GM18520 (cell line): ENCODE measurements around the gene GRIN3A.

Experiments
- ATAC-seq: cut with Tn5 transposase; IDR thresholded peaks from one replicate; pipeline ENCODE4 v1.9.1; 2021; ENCODE audit not compliant: unreplicated experiment

Gene GRIN3A

DNA sequence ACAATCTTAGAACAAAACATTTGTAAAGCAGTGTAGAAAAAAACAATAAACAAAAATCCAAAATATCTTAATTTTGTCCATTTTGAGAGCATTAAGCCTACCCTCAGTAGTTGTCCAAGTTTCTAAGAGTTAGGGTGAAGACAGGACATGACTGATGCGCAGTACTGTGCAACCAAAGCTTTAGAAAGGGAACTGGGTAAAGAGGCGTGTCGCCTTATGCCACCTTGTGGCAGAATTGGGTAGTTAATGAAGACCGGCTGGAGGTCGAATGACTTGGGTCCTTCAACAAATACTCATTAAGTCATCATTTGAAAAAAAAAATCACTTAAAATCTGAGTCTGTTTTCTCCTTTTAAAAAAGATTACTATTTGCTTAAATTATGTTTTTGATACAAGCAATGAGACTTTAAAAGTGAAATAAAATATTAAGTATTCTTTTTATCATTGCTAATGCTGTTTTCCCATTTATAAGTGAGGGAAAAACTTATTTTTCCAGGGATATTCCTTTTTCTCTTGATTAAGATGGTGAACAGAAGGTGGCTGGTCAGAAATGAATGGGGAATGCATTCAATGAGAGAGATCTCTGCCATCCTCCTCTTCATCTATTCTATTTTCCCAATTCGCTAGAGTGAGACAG lies 208.3 kb downstream of the GRIN3A start:
- peak; percentile 50 for ATAC-seq

DNA sequence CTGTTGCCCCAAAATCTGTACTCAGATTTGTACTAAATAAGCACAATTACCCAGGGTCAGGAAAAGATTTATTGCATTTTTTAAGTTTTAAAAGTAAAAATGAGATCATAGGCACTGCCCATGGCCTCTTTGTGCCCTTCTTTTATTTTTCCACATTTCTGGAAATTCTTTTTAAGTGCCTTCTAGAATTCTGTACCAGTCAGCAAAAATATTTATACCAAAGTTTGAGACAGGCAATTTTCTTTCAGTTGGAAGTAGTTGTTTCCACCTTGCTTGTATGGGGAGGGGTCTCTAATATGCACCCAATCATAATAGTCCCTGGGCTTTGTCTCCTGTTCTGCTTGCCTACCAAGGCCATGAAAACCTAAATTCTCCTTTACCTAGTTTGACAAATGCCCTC lies 210.4 kb downstream of the GRIN3A start:
- no peak for ATAC-seq

DNA sequence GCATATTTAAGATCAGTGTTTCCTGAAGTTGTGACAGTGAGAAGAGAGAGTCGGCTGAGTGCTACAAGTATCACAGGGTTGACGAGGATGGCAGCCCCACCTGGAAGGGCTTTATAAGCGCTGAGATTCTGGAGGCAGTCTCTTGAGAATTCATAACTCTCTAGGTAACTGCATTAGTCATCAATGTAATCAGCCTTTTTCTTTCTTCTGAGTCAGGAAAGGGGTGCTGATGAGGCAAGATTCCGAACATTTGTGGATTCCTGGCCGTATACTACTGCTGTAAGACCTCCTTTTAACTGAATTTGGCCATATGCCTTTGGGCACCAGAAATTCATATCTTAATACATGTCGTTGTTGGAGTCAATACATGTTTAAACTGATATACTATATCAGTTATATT lies 211.4 kb downstream of the GRIN3A start:
- no peak for ATAC-seq

DNA sequence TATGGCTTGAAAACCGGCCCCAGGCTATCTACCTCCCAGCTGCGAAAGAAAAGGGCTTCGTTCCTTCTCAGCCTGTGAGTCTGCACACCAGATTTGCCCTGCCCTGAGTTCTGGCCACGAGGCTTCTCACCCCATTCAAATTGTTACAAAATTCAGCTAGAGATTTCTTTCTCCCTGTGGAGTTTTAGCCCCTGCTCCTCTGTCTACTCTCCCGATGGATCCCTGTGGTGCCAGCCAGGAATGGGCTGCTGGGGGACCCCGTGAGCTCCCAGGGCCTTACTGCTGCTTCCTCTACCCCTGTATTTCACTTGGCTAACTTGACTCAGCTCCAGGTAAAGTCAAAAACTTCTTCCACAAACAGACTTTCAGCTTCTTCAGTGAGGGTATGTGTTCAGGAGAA lies 214.1 kb downstream of the GRIN3A start:
- ATAC-seq = no peak
